Activated naive CD8-positive, alpha-beta T cell (primary cell): ENCODE data around the gene PRSS8.
"Not testable (repeated sequence)": the region's sequence is repeated elsewhere in the genome, so short reads cannot be mapped to it uniquely, and the experiment has no call there.

ENCODE experiments used
- H3K27ac Mint-ChIP-seq: one replicate; pipeline ENCODE4 v1.8.0; 2021; ENCODE audit warnings: mixed read lengths
- H3K27me3 Mint-ChIP-seq: one replicate; pipeline ENCODE4 v1.8.0; 2021; ENCODE audit warnings: mixed read lengths
- H3K36me3 Mint-ChIP-seq: one replicate; pipeline ENCODE4 v1.8.0; 2021; ENCODE audit warnings: mixed read lengths
- H3K4me1 Mint-ChIP-seq: one replicate; pipeline ENCODE4 v1.8.0; 2021; ENCODE audit warnings: low read depth, mixed read lengths
- H3K4me3 Mint-ChIP-seq: one replicate; pipeline ENCODE4 v1.8.0; 2021; ENCODE audit warnings: mild to moderate bottlenecking, mixed read lengths
- H3K9me3 Mint-ChIP-seq: one replicate; pipeline ENCODE4 v1.8.0; 2021; ENCODE audit warnings: low read depth, mixed read lengths

PRSS8 gene

DNA sequence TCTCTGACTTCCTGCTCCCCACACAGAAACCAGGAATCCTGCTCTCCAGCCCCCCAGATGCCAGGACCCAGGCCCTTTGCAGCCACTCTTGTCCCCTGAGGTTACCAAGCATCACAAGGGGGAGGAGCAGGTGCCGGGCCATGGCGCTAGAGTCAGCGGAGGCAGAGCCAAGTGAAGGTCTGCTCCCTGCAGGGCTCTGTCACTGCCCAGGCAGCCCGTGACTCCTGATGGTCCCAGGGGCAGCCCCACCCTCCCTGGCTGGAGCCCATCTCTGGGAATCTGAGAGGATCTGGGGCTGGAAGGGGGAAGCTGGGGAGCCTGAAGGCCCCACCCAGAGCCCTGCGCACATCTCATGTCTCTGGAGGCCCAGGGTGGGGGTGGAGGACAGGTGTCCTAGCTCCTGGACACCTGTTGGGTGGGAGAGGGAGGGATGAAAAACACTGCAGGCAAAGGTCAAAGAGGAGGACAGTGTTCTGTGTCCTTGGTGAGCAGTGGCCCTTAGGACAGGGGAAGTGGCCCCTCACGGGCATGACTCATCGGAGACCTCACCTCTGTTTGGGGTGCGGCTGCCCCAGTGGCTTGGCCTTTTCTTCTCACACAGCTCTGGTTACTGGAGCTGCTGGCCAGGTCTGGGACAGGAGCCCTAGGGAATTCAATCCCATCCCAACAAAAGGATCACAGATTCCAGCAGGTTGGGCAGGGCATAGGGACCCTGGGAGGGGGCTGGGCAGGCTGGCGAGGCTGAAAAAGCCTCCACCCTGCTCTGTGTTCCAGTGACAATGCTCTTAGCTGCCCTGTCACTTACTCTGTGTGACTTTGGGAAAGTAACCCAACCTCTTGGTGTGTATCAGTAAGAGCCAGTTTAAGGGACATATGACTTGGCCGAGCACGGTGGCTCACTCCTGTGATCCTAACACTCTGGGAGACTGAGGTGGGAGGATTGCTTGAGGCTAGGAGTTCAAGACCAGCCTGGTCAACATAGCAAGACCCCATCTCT lies 14.7 kb upstream of the PRSS8 start, which contains the start of gene PRSS36:
Gene PRSS36, minus strand, starts transcription at position 173 of the 997 bp plus-strand sequence. Its CDS starts 31 bp downstream, at position 142.
- no peaks in the 10 kb centered on the region for H3K4me1 Mint-ChIP-seq
- H3K27me3 Mint-ChIP-seq, result peaks cover 3% of the 10 kb centered on the region
- no peak within 1 kb of the TSS for H3K4me3 Mint-ChIP-seq
- H3K9me3 Mint-ChIP-seq, result no peaks in the 10 kb centered on the region
- H3K36me3 Mint-ChIP-seq, result no peaks in the 10 kb centered on the region
- no peak within 1 kb of the TSS for H3K27ac Mint-ChIP-seq

- Mint-ChIP-seq H3K27ac (no peak overlapping the region), H3K36me3 (no peaks in the 10 kb centered on the region), H3K4me1 (no peaks in the 10 kb centered on the region), H3K27me3 (peaks cover 3% of the 10 kb centered on the region), H3K9me3 (no peaks in the 10 kb centered on the region), H3K4me3 (no peak overlapping the region)
Measured at GRCh38 chr16:31149332-31149731, 13.8 kb upstream of the PRSS8 start.

DNA sequence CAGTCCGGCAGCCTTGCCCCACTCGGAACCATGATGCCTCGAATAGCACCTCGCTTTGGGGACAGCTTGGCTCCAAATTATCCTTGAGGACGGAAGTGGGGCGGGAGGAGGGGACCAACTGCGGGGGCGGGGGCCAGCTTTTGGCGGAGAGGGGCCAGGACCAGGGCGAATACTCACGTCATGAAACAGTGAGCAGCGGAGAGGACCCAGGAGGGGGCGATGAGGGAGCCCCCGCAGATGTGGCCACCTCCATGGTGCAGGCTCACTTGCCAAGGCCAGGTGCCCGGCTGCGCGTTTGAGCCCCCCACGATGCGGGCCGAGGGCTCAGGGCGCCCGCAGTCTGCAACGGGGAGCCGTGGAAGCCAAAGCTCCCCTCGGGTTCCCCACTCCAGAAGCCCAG lies 13.4 kb upstream of the PRSS8 start:
- H3K27ac Mint-ChIP-seq, result no peak overlapping the region
- no peaks in the 10 kb centered on the region for H3K36me3 Mint-ChIP-seq
- no peak overlapping the region for H3K4me3 Mint-ChIP-seq
- H3K27me3 Mint-ChIP-seq, result peaks cover 3% of the 10 kb centered on the region
- peaks cover under 1% of the 10 kb centered on the region for H3K4me1 Mint-ChIP-seq
- no peaks in the 10 kb centered on the region for H3K9me3 Mint-ChIP-seq

GRCh38 chr16:31148281-31148728 lies 12.8 kb upstream of the PRSS8 start:
- peaks cover 3% of the 10 kb centered on the region for H3K4me1 Mint-ChIP-seq
- no peaks in the 10 kb centered on the region for H3K9me3 Mint-ChIP-seq
- H3K27me3 Mint-ChIP-seq, result peaks cover 3% of the 10 kb centered on the region
- no peak overlapping the region for H3K27ac Mint-ChIP-seq
- H3K4me3 Mint-ChIP-seq, result no peak overlapping the region
- H3K36me3 Mint-ChIP-seq, result no peaks in the 10 kb centered on the region

DNA sequence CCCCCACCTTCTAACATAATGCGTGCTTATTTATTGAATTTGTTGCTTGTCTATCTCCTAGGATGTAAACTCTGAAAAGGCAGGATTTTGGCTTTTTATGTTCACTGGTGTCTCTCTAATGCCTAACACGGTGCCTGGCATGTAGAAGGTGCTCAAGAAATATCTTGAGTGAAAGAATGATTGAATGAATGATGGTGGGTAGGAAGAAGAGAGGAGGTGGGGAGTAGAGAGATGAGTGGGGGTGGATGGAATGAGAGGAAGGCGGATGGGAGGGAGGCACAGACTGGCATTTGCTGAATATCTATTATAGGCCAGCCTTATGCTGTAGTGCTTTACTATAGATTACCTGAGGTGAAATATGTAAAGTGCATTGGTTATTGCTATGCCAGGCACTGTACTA lies 12.0 kb upstream of the PRSS8 start:
- H3K9me3 Mint-ChIP-seq, result no peaks in the 10 kb centered on the region
- H3K36me3 Mint-ChIP-seq, result no peaks in the 10 kb centered on the region
- peaks cover 3% of the 10 kb centered on the region for H3K4me1 Mint-ChIP-seq
- no peak overlapping the region for H3K4me3 Mint-ChIP-seq
- H3K27me3 Mint-ChIP-seq, result peaks cover 3% of the 10 kb centered on the region
- no peak overlapping the region for H3K27ac Mint-ChIP-seq

GRCh38 chr16:31145398-31145990 lies 10.0 kb upstream of the PRSS8 start:
- H3K36me3 Mint-ChIP-seq, result no peaks in the 10 kb centered on the region
- no peak overlapping the region for H3K27ac Mint-ChIP-seq
- no peak overlapping the region for H3K4me3 Mint-ChIP-seq
- H3K27me3 Mint-ChIP-seq, result peaks cover 3% of the 10 kb centered on the region
- H3K4me1 Mint-ChIP-seq, result peaks cover 8% of the 10 kb centered on the region
- no peaks in the 10 kb centered on the region for H3K9me3 Mint-ChIP-seq

GRCh38 chr16:31144418-31144817 lies 8.9 kb upstream of the PRSS8 start:
- not testable (repeated sequence) for H3K9me3 Mint-ChIP-seq, H3K36me3 Mint-ChIP-seq, H3K4me3 Mint-ChIP-seq, H3K4me1 Mint-ChIP-seq, H3K27me3 Mint-ChIP-seq, H3K27ac Mint-ChIP-seq

DNA sequence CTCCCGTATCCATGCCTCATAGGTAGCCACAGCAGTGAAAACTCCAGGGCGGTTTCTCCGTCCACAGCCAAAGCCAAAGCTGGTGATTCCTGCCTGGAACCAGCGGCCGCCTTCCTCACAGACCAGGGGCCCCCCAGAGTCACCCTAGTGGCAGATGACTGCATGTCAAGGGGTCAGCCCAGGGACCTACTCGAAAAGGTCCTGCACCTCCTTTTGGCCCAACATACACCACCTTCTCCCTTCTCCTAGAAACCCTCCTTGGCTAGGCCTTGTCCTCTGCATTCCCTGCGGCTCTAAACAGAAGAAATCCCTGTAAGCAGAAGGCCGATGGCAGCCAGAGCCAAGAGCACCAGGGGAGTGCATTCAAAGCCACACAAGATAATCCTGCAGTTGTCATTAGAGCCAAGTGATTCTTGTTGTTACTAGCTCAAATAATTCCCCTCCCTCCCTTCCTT lies 8.2 kb upstream of the PRSS8 start:
- peaks cover 3% of the 10 kb centered on the region for H3K27me3 Mint-ChIP-seq
- peak overlapping the region; percentile 73 for H3K4me3 Mint-ChIP-seq
- no peaks in the 10 kb centered on the region for H3K36me3 Mint-ChIP-seq
- H3K4me1 Mint-ChIP-seq, result peaks cover 8% of the 10 kb centered on the region
- H3K9me3 Mint-ChIP-seq, result no peaks in the 10 kb centered on the region
- H3K27ac Mint-ChIP-seq, result no peak overlapping the region

DNA sequence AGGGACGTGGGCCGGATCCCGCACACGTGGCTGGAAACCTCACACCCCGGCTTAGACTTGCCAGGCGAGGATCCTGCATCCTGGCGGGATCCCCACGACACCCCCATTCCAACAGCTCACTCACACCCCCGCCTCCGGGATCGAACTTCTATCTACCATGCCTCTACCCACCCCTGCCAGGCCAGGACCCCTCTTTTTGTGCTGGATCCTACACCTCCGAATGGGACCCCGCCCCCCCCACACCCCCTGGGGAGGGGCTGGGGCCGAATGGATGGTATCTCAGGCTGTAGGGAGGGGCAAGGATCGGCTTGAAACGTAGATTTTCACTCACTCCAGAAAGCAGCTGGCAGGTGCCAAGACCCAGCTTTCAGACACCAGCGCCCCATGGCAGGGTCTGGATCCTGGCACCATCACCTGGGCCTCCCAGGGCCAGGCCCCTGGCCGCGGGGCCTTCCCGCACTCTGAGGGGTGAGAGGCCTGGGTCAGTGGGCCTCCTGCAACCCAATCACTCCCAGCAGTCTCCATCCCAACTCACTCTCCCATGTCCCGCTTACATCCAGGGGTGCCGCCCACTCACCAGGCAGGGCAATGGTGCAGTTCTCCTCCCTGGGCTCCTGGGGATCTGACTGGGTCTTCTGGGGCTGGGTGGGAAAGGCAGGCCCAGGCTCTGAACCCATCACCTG lies 7.6 kb upstream of the PRSS8 start:
- no peaks in the 10 kb centered on the region for H3K9me3 Mint-ChIP-seq
- H3K27me3 Mint-ChIP-seq, result peaks cover 3% of the 10 kb centered on the region
- H3K4me1 Mint-ChIP-seq, result peaks cover 8% of the 10 kb centered on the region
- no peak overlapping the region for H3K27ac Mint-ChIP-seq
- H3K36me3 Mint-ChIP-seq, result no peaks in the 10 kb centered on the region
- peak overlapping the region; percentile 73 for H3K4me3 Mint-ChIP-seq

GRCh38 chr16:31142109-31143010 lies 6.8 kb upstream of the PRSS8 start:
- no peaks in the 10 kb centered on the region for H3K9me3 Mint-ChIP-seq
- H3K27ac Mint-ChIP-seq, result peak overlapping the region; percentile 72
- H3K27me3 Mint-ChIP-seq, result no peaks in the 10 kb centered on the region
- no peaks in the 10 kb centered on the region for H3K36me3 Mint-ChIP-seq
- peak overlapping the region; percentile 53 for H3K4me3 Mint-ChIP-seq
- peaks cover 8% of the 10 kb centered on the region for H3K4me1 Mint-ChIP-seq

GRCh38 chr16:31141489-31142108 lies 6.1 kb upstream of the PRSS8 start:
- Mint-ChIP-seq H3K4me1 (peaks cover 8% of the 10 kb centered on the region), H3K36me3 (no peaks in the 10 kb centered on the region), H3K9me3 (no peaks in the 10 kb centered on the region), H3K4me3 (peak overlapping the region; percentile 53), H3K27ac (peak overlapping the region; percentile 72), H3K27me3 (no peaks in the 10 kb centered on the region)

GRCh38 chr16:31141071-31141469 lies 5.5 kb upstream of the PRSS8 start:
- H3K36me3 Mint-ChIP-seq, H3K4me1 Mint-ChIP-seq, H3K4me3 Mint-ChIP-seq, H3K27me3 Mint-ChIP-seq, H3K9me3 Mint-ChIP-seq, H3K27ac Mint-ChIP-seq: not testable (repeated sequence)

DNA sequence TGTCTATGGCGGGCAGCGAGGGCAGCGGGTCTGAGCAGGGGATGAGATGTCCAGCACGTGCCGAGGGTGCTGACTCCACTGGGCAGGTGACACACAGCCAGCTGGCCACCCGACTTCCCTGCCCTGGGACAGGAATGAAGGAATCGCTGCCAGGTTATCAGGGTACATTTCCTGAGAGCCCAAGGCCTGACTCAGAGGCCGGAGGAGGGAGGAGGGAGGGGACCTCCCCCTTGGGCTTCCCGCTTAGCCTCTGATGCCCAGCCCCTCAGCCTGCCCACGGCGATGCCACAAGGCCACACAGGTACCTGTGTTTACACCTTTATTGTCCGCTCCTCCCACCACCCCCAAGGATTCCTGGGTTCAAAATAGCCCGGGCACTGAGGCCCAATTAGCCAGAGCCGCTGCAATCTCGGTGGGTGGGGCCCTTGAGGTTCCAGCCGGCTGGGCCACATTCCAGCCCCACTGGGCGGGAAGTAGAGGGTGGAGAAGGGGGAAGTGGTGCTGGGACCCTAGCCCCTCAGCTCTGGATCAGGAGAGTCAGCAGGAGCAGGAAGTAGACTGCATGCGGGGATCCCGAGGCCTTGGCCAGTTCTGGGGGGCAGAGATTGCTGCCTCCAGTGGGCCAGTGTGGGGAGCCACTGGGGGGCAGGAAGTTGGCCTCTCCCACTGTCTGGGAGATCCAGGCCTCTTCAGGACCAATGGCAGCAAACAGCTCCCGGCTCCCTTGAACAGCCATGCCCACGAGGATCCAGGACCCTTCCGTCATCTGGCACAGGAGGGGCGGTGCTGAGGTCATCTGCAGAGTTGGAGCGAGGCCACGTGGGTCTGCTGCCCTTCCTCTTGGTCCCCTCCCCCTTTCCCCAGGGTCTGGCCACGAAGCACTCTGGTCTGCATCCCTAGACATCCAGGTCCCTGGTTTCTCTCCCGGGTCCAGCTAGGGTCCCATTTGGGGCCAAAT lies 3.4 kb upstream of the PRSS8 start:
- Mint-ChIP-seq H3K9me3 (no peaks in the 10 kb centered on the region), H3K27ac (no peak overlapping the region), H3K4me3 (no peak overlapping the region), H3K27me3 (no peaks in the 10 kb centered on the region), H3K4me1 (peaks cover 7% of the 10 kb centered on the region), H3K36me3 (no peaks in the 10 kb centered on the region)
